SU-DHL-6 (cell line): ENCODE measurements around the gene ITGA1.

Experiments used
- EZH2phosphoT487 ChIP-seq: fragments of 200-600 bp; sonication (generic), shearing (Covaris generic); conservative IDR thresholded peaks from 2 replicates; pipeline ENCODE4 v1.6.1; 2018; ENCODE audit warnings: mild to moderate bottlenecking, antibody characterized with exemption, low read length, moderate library complexity, mixed read lengths
- TF ChIP-seq, protein P1 (sequence below): fragments of 200-600 bp; sonication (generic); IDR thresholded peaks from one replicate; pipeline ENCODE4 v1.5.1; 2017; ENCODE audit warnings: antibody characterized with exemption, mild to moderate bottlenecking, low read length, moderate library complexity; ENCODE audit not compliant: insufficient read depth, poor library complexity, severe bottlenecking

DNA sequence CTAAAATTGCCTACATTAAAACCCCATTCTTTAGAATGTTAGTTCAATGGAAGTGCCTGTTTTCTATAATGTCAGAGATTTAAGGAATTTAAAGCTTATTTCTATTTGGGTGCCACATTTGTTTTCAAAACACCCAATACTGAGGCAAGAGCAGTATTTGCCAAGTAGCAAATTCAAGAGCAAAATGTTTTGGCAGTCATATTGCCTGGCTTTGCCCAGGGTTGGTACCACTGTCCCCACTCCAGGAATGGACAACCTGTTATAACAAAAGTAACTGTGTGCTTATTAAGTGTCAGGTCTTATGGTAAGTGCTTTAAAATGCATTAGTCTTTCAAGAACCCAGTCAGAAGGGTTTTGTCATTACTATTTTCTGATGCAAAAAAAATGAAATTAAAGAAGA, 19.3 kb downstream of the ITGA1 start:
- TF ChIP-seq, protein P1, sequence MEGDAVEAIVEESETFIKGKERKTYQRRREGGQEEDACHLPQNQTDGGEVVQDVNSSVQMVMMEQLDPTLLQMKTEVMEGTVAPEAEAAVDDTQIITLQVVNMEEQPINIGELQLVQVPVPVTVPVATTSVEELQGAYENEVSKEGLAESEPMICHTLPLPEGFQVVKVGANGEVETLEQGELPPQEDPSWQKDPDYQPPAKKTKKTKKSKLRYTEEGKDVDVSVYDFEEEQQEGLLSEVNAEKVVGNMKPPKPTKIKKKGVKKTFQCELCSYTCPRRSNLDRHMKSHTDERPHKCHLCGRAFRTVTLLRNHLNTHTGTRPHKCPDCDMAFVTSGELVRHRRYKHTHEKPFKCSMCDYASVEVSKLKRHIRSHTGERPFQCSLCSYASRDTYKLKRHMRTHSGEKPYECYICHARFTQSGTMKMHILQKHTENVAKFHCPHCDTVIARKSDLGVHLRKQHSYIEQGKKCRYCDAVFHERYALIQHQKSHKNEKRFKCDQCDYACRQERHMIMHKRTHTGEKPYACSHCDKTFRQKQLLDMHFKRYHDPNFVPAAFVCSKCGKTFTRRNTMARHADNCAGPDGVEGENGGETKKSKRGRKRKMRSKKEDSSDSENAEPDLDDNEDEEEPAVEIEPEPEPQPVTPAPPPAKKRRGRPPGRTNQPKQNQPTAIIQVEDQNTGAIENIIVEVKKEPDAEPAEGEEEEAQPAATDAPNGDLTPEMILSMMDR = no peak
- TF ChIP-seq EZH2phosphoT487 = no peak
